GM19463 (cell line): ENCODE results near the gene GMPR2.
"Not testable (repeated sequence)": the region's sequence is repeated elsewhere in the genome, so short reads cannot be mapped to it uniquely, and the experiment has no call there.

Source experiments
- ATAC-seq: cut with Tn5 transposase; IDR thresholded peaks from one replicate; pipeline ENCODE4 v1.9.1; 2021; ENCODE audit warnings: mild to moderate bottlenecking, moderate library complexity; ENCODE audit not compliant: unreplicated experiment

GMPR2 gene

GRCh38 chr14:24198814-24199524 is 33.8 kb upstream of the GMPR2 start:
- ATAC-seq = no peak

GRCh38 chr14:24202538-24202937 is 30.2 kb upstream of the GMPR2 start:
- ATAC-seq = not testable (repeated sequence)

- not testable (repeated sequence) for ATAC-seq
These were observed 29.4 kb upstream of the GMPR2 start for GRCh38 chr14:24203249-24203886.

GRCh38 chr14:24204163-24205146 is 28.3 kb upstream of the GMPR2 start:
- ATAC-seq = no peak

GRCh38 chr14:24206260-24207103 is 26.2 kb upstream of the GMPR2 start:
- no peak for ATAC-seq

- ATAC-seq = no peak
These were observed 25.6 kb upstream of the GMPR2 start for GRCh38 chr14:24207104-24207551.

GRCh38 chr14:24207625-24208024 is 25.1 kb upstream of the GMPR2 start:
- ATAC-seq = no peak

- no peak for ATAC-seq
These were observed 21.4 kb upstream of the GMPR2 start for GRCh38 chr14:24211311-24211710.

GRCh38 chr14:24212924-24213865 is 19.5 kb upstream of the GMPR2 start, which contains the start of gene CHMP4A:
Gene CHMP4A, minus strand, starts transcription at chr14:24213488. Its CDS starts 49 bp downstream, at chr14:24213439.
- peak; percentile 72 for ATAC-seq

GRCh38 chr14:24213866-24214662 is 18.7 kb upstream of the GMPR2 start:
- no peak for ATAC-seq

GRCh38 chr14:24215495-24216344 is 17.0 kb upstream of the GMPR2 start, which contains the start of gene MDP1:
Gene MDP1, minus strand, starts transcription at chr14:24216066. Its CDS starts 111 bp downstream, at chr14:24215955.
- peak; percentile 70 for ATAC-seq

GRCh38 chr14:24216345-24216699 is 16.4 kb upstream of the GMPR2 start:
- ATAC-seq = no peak

- not testable (repeated sequence) for ATAC-seq
These were observed 15.9 kb upstream of the GMPR2 start for GRCh38 chr14:24216876-24217275.

GRCh38 chr14:24219080-24219479 is 13.6 kb upstream of the GMPR2 start:
- no peak for ATAC-seq

- ATAC-seq = no peak
These were observed 13.2 kb upstream of the GMPR2 start for GRCh38 chr14:24219521-24219920.

- not testable (repeated sequence) for ATAC-seq
These were observed 9.7 kb upstream of the GMPR2 start for GRCh38 chr14:24222987-24223386.

- no peak for ATAC-seq
These were observed 8.1 kb upstream of the GMPR2 start for GRCh38 chr14:24224618-24225071.
